AG04450 (cell line): ENCODE results near the gene HLA-DOA. TPM values are rescaled to one million over a fixed set of nuclear protein-coding genes. Genes with fewer than 3 reads are reported as not detected.

Experiments
- CTCF ChIA-PET: fragments of 300-600, 350-600 bp; formaldehyde crosslinking; extraction: SDS; loops from one replicate; lab custom pipeline; 2022; ENCODE audit warnings: antibody characterized with exemption, inconsistent platforms; lab: Charles Lee
- POLR2A ChIA-PET: fragments of 350-600 bp; formaldehyde crosslinking; extraction: SDS; loops from one replicate; lab custom pipeline; 2021; ENCODE audit warnings: antibody characterized with exemption, inconsistent platforms; lab: Yijun Ruan, JAX
- DNase-seq: peaks from one replicate; pipeline ENCODE4 v3.0.0-alpha.2; 2011; ENCODE audit warnings: low read depth, low spot score
- H3K27ac ChIP-seq: one replicate; pipeline ENCODE4 v1.5.1; 2012; ENCODE audit warnings: low read depth, low read length, control low read depth
- H3K27me3 ChIP-seq: one replicate; pipeline ENCODE4 v1.6.0; 2012; ENCODE audit warnings: low read length; ENCODE audit not compliant: control insufficient read depth, insufficient read depth
- H3K4me3 ChIP-seq: 2 replicates; pipeline ENCODE4 v1.5.1; 2011; ENCODE audit warnings: mild to moderate bottlenecking, low read depth, low read length, control low read depth
- H3K9me3 ChIP-seq: 2 replicates; pipeline ENCODE4 v1.5.1; 2012; ENCODE audit warnings: low read length; ENCODE audit not compliant: control insufficient read depth, insufficient read depth
- CTCF ChIP-seq: IDR thresholded peaks from 2 replicates; pipeline ENCODE4 v1.5.1; 2011; ENCODE audit warnings: low read depth, low read length, control low read depth, inconsistent platforms
- polyA plus RNA-seq: library from polyadenylated mRNA; depleted of rRNA; stranded (reverse); fragments of >200 nt; gene quantifications from 2 replicates; pipeline ENCODE4 v1.2.3, GENCODE V29; 2011

The HLA-DOA gene
- polyA plus RNA-seq, 1 experiment, result not detected

GRCh38 chr6:32970413-32971241 is 38.8 kb downstream of the HLA-DOA start:
- H3K9me3 ChIP-seq, result peaks cover 5% of the 10 kb centered on the region; the same call in 1 of the 2 replicates
- ChIA-PET CTCF (interaction anchor here (0.7 to 3.7 kb wide), 8 partner anchors 14 to 132 kb away, joined by 3 to 29 read pairs (median 19); partner anchors contain the start of genes HLA-DMA and TAP2), POLR2A (interaction anchor here (0.6 to 8.3 kb wide), 21 partner anchors 11 to 1164 kb away, joined by 3 to 199 read pairs (median 12); partner anchors contain the start of genes B3GALT4, HLA-DMA, HLA-DMB and HSD17B8)
- no peak for TF ChIP-seq CTCF
- peak overlapping the region; percentile 100 for H3K27ac ChIP-seq
- no peaks in the 10 kb centered on the region for H3K27me3 ChIP-seq
- peak; percentile 86 for DNase-seq
- peak overlapping the region; percentile 85 for H3K4me3 ChIP-seq

- POLR2A ChIA-PET, result interaction anchor here (0.6 to 8.3 kb wide), 13 partner anchors 12 to 1072 kb away, joined by 3 to 199 read pairs (median 11); partner anchors contain the start of genes HLA-DMA, HLA-DMB, PSMB9 and TAP1
- CTCF ChIA-PET, result interaction anchor here (0.7 to 3.7 kb wide), 6 partner anchors 14 to 131 kb away, joined by 3 to 29 read pairs (median 22); partner anchors contain the start of genes HLA-DMA and TAP2
These were observed 39.5 kb downstream of the HLA-DOA start for GRCh38 chr6:32969685-32970412.

GRCh38 chr6:32968867-32969684 is 40.3 kb downstream of the HLA-DOA start:
- peak; percentile 59 for DNase-seq
- Histone ChIP-seq H3K27ac (peak overlapping the region; percentile 100), H3K27me3 (no peaks in the 10 kb centered on the region), H3K9me3 (peaks cover 5% of the 10 kb centered on the region; the same call in 1 of the 2 replicates), H3K4me3 (peak overlapping the region; percentile 85)
- TF ChIP-seq CTCF, result 0 out of 2 replicates have a peak, but pooled peaks have one; percentile 14
- POLR2A ChIA-PET, result interaction anchor here (0.6 to 8.3 kb wide), 7 partner anchors 12 to 773 kb away, joined by 3 to 199 read pairs (median 4); partner anchors contain the start of genes HLA-DMA and TAP2
- CTCF ChIA-PET, result interaction anchor here (0.6 to 4.2 kb wide), 9 partner anchors 15 to 131 kb away, joined by 3 to 56 read pairs (median 11); partner anchors contain the start of genes HLA-DMA and TAP2

More at GRCh38 chr6:32969685-32970412, 39.5 kb downstream of the HLA-DOA start:
- peak; percentile 33 for TF ChIP-seq CTCF
- Histone ChIP-seq H3K4me3 (peak overlapping the region; percentile 85), H3K27ac (peak overlapping the region; percentile 100), H3K27me3 (no peaks in the 10 kb centered on the region), H3K9me3 (peaks cover 5% of the 10 kb centered on the region; the same call in 1 of the 2 replicates)
- peak; percentile 93 for DNase-seq

GRCh38 chr6:32968093-32968866 is 41.1 kb downstream of the HLA-DOA start, which contains the start of gene BRD2:
Gene BRD2 (plus strand): TSS chr6:32968594. CDS start chr6:32972899, 4,305 bp downstream.
- peak; percentile 93 for DNase-seq
- TF ChIP-seq CTCF, result no peak
- Histone ChIP-seq H3K27ac (peak within 1 kb of the TSS; percentile 100), H3K4me3 (peak within 1 kb of the TSS; percentile 85), H3K9me3 (peaks cover 5% of the 10 kb centered on the region; the same call in 1 of the 2 replicates), H3K27me3 (no peaks in the 10 kb centered on the region)
- ChIA-PET POLR2A (interaction anchor here (0.6 to 8.3 kb wide), 4 partner anchors 13 to 74 kb away, joined by 3 to 199 read pairs (median 34); no protein-coding TSS in a partner anchor), CTCF (interaction anchor here (0.6 to 4.2 kb wide), 12 partner anchors 12 to 280 kb away, joined by 3 to 72 read pairs (median 8); partner anchors contain the start of genes HLA-DMA and TAP2)
